Bronchial epithelial cell (primary cell): ENCODE measurements around the gene PPP4R2. TPM values are rescaled to one million over a fixed set of nuclear protein-coding genes. Genes with fewer than 3 reads are reported as not detected.
A peak's percentile ranks its signal among the peaks of the same experiment; 100 is the strongest.

ENCODE experiments used
- DNase-seq: peaks from one replicate; pipeline ENCODE4 v3.0.0-alpha.2; 2010; ENCODE audit warnings: low read depth
- FAIRE-seq: peaks from 2 replicates; lab custom pipeline; 2011; peaks lifted over from hg19 to GRCh38; lab: Jason Lieb, UNC
- H3K27me3 ChIP-seq: 2 replicates; pipeline ENCODE4 v1.5.1; 2011; ENCODE audit warnings: low read length; ENCODE audit not compliant: control insufficient read depth, insufficient read depth
- H3K36me3 ChIP-seq: 2 replicates; pipeline ENCODE4 v1.5.1; 2011; ENCODE audit warnings: low read length; ENCODE audit not compliant: control insufficient read depth, insufficient read depth
- H3K4me3 ChIP-seq: 2 replicates; pipeline ENCODE4 v1.5.1; 2011; ENCODE audit warnings: mild to moderate bottlenecking, low read depth, low read length, control low read depth
- CTCF ChIP-seq: IDR thresholded peaks from 2 replicates; pipeline ENCODE4 v1.5.1; 2011; ENCODE audit warnings: mild to moderate bottlenecking, moderate library complexity, low read length, control low read depth, inconsistent platforms; ENCODE audit not compliant: insufficient read depth, severe bottlenecking
- total RNA-seq: library from RNA; depleted of rRNA; stranded (reverse); fragments of >200 nt; gene quantifications from 2 replicates; pipeline ENCODE4 v1.2.1, GENCODE V29; 2014

PPP4R2 gene
- total RNA-seq, 1 donor from 2014 or later, result 82.1 TPM

GRCh38 chr3:73041537-73041936 is 44.9 kb downstream of the PPP4R2 start:
- no peaks in the 10 kb centered on the region for H3K36me3 ChIP-seq
- no peak for FAIRE-seq

GRCh38 chr3:73043414-73043813 is 46.8 kb downstream of the PPP4R2 start:
- Histone ChIP-seq H3K4me3 (no peak overlapping the region), H3K27me3 (no peaks in the 10 kb centered on the region), H3K36me3 (no peaks in the 10 kb centered on the region)
- DNase-seq, result no peak
- TF ChIP-seq CTCF, result no peak
- no peak for FAIRE-seq

More at GRCh38 chr3:73041537-73041936, 44.9 kb downstream of the PPP4R2 start:
- Histone ChIP-seq H3K4me3 (no peak overlapping the region), H3K27me3 (no peaks in the 10 kb centered on the region)
- TF ChIP-seq CTCF, result no peak
- no peak for DNase-seq

GRCh38 chr3:73045391-73045790 is 48.8 kb downstream of the PPP4R2 start:
- Histone ChIP-seq H3K4me3 (no peak overlapping the region), H3K27me3 (no peaks in the 10 kb centered on the region), H3K36me3 (no peaks in the 10 kb centered on the region)
- DNase-seq, result peak; percentile 27
- no peak for FAIRE-seq
- TF ChIP-seq CTCF, result no peak

GRCh38 chr3:73046195-73046594 is 49.6 kb downstream of the PPP4R2 start:
- FAIRE-seq (no peak), DNase-seq (no peak)
- H3K27me3 ChIP-seq, result no peaks in the 10 kb centered on the region
- no peaks in the 10 kb centered on the region for H3K36me3 ChIP-seq
- no peak for TF ChIP-seq CTCF
- no peak overlapping the region for H3K4me3 ChIP-seq

- Histone ChIP-seq H3K27me3 (no peaks in the 10 kb centered on the region), H3K36me3 (no peaks in the 10 kb centered on the region), H3K4me3 (no peak overlapping the region)
- DNase-seq, result no peak
- no peak for TF ChIP-seq CTCF
- no peak for FAIRE-seq
Measured at GRCh38 chr3:73049319-73049718, 52.7 kb downstream of the PPP4R2 start.

GRCh38 chr3:73052857-73053256 is 56.2 kb downstream of the PPP4R2 start:
- Histone ChIP-seq H3K27me3 (no peaks in the 10 kb centered on the region), H3K4me3 (no peak overlapping the region), H3K36me3 (no peaks in the 10 kb centered on the region)
- DNase-seq (no peak), FAIRE-seq (no peak)
- no peak for TF ChIP-seq CTCF
